H1 (cell line): ENCODE measurements around the gene VAPA. TPM values are rescaled to one million over a fixed set of nuclear protein-coding genes. Genes with fewer than 3 reads are reported as not detected.

ENCODE experiments used
- polyA plus RNA-seq, 7 experiments: library from polyadenylated mRNA; depleted of rRNA in 3 of 7; stranded (reverse) in 5 of 7; unstranded in 2 of 7; fragments of >200 nt in 5 of 7; fragments of 200-250 nt in 2 of 7; gene quantifications; 1 replicate in 5 of 7; 2 replicates in 1 of 7; 4 replicates in 1 of 7; pipeline versions ENCODE4 v1.2.1 to v1.2.3, GENCODE V29; 2011 to 2013; ENCODE audit warnings: missing spikeins in 2 of 7, mixed read lengths in 2 of 7
- small RNA-seq: library from polyadenylated mRNA; stranded (forward); fragments of <200 nt; extraction: miRNeasy Mini kit (QIAGEN cat#:217004); gene quantifications from one replicate; pipeline ENCODE3, GENCODE V24; 2013; ENCODE audit not compliant: insufficient read depth
- total RNA-seq: library from RNA; stranded (reverse); fragmentation: NEBNext Ultra II Directional; extraction: Animal tissue kit (Norgen Biotek cat#: 25700); gene quantifications from 2 replicates; pipeline ENCODE4 v1.2.1, GENCODE V29; 2021

Gene VAPA
- total and polyA plus RNA-seq, 2 of the 8 experiments (the other 6 are each of a cell fraction or from before 2014, with no cell fraction given): 79.7 to 130 TPM

Small RNA genes within 50 kb of the gene (small RNA-seq; reads per million reads assigned to genes)
- not detected for gene RNA5SP450

Other genes starting within 250 kb of the VAPA start
- 39.3 and 40.9 TPM in 2 replicates for gene RAB31, start 205.7 kb upstream of the VAPA start, total RNA-seq
- 15.2 TPM in 2 replicates for gene RAB31, start 205.7 kb upstream of the VAPA start, polyA plus RNA-seq (2011; rRNA removed)
- gene TXNDC2, start 28.0 kb upstream of the VAPA start, total RNA-seq: 0.09 TPM in 1 of 2 replicates, not detected in the other
- gene TXNDC2, start 28.0 kb upstream of the VAPA start, polyA plus RNA-seq (2011; rRNA removed): 0.11 TPM in 1 of 2 replicates, not detected in the other